HL-60 (cell line): Measurements from ENCODE around the gene CFAP54.

Experiments used
- DNase-seq, 2 experiments: peaks; one replicate each; pipeline ENCODE4 v3.0.0-alpha.2; 2010 to 2020; ENCODE audit warnings: low read depth in 1 of 2, low spot score in 1 of 2
- H3K27ac ChIP-seq: fragments of 250-450 bp; sonication (Bioruptor Pico); replicated peaks from 2 replicates; pipeline ENCODE4 v1.5.1; 2020; ENCODE audit warnings: mild to moderate bottlenecking, moderate library complexity
- H3K27me3 ChIP-seq: fragments of 250-450 bp; sonication (Bioruptor Pico); 2 replicates; pipeline ENCODE4 v1.5.1; 2021; ENCODE audit warnings: mild to moderate bottlenecking, moderate library complexity; ENCODE audit not compliant: insufficient read depth, poor library complexity, severe bottlenecking
- H3K4me3 ChIP-seq: replicated peaks from 2 replicates; pipeline ENCODE4 v1.5.1; 2011; ENCODE audit warnings: mild to moderate bottlenecking, control low read depth, low read length; ENCODE audit not compliant: insufficient read depth
- GABPA ChIP-seq: IDR thresholded peaks from 2 replicates; pipeline ENCODE4 v1.6.1; 2012; ENCODE audit warnings: low read depth
- POLR2AphosphoS5 ChIP-seq: IDR thresholded peaks from 2 replicates; pipeline ENCODE4 v1.6.1; 2012; ENCODE audit warnings: low read depth
- SPI1 ChIP-seq: IDR thresholded peaks from 2 replicates; pipeline ENCODE4 v1.6.1; 2012; ENCODE audit warnings: low read depth, mild to moderate bottlenecking, borderline replicate concordance
- TF ChIP-seq, protein P1 (sequence below): IDR thresholded peaks from 2 replicates; pipeline ENCODE4 v1.6.1; 2012; ENCODE audit warnings: low read depth; ENCODE audit not compliant: insufficient replicate concordance
- TF ChIP-seq, protein P2 (sequence below): IDR thresholded peaks from one replicate; pipeline ENCODE4 v1.5.1; 2011; ENCODE audit warnings: low read length, control low read depth, inconsistent platforms; ENCODE audit not compliant: insufficient read depth

The CFAP54 gene

GRCh38 chr12:96502949-96503532 lies 13.7 kb downstream of the CFAP54 start:
- Histone ChIP-seq H3K4me3 (no peak overlapping the region), H3K27me3 (no peaks in the 10 kb centered on the region), H3K27ac (no peak overlapping the region)
- DNase-seq: no peak
- TF ChIP-seq GABPA: no peak

DNA sequence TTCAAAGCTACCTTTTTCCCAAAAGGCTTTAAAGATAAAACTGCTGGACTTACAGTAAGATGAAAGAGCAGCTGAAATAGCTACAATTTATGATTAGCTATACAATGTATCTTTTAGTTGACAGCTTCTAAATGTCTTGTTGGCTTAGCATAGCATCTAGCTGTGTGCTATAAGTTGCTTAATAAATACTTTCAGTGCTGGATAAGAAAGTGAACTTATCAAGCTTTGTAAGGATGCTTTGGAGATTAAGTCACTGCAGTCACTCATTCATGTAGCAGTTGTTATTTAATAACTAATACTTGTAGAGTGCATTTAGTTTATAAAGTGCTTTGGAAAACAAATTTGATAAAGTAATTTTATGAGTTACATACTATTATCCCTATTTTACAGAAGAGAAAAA lies 14.6 kb downstream of the CFAP54 start:
- Histone ChIP-seq H3K27me3 (no peaks in the 10 kb centered on the region), H3K27ac (no peak overlapping the region), H3K4me3 (no peak overlapping the region)
- no peak for DNase-seq
- TF ChIP-seq GABPA: no peak
- TF ChIP-seq, protein P1, sequence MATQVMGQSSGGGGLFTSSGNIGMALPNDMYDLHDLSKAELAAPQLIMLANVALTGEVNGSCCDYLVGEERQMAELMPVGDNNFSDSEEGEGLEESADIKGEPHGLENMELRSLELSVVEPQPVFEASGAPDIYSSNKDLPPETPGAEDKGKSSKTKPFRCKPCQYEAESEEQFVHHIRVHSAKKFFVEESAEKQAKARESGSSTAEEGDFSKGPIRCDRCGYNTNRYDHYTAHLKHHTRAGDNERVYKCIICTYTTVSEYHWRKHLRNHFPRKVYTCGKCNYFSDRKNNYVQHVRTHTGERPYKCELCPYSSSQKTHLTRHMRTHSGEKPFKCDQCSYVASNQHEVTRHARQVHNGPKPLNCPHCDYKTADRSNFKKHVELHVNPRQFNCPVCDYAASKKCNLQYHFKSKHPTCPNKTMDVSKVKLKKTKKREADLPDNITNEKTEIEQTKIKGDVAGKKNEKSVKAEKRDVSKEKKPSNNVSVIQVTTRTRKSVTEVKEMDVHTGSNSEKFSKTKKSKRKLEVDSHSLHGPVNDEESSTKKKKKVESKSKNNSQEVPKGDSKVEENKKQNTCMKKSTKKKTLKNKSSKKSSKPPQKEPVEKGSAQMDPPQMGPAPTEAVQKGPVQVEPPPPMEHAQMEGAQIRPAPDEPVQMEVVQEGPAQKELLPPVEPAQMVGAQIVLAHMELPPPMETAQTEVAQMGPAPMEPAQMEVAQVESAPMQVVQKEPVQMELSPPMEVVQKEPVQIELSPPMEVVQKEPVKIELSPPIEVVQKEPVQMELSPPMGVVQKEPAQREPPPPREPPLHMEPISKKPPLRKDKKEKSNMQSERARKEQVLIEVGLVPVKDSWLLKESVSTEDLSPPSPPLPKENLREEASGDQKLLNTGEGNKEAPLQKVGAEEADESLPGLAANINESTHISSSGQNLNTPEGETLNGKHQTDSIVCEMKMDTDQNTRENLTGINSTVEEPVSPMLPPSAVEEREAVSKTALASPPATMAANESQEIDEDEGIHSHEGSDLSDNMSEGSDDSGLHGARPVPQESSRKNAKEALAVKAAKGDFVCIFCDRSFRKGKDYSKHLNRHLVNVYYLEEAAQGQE: no peak
- TF ChIP-seq, protein P2, sequence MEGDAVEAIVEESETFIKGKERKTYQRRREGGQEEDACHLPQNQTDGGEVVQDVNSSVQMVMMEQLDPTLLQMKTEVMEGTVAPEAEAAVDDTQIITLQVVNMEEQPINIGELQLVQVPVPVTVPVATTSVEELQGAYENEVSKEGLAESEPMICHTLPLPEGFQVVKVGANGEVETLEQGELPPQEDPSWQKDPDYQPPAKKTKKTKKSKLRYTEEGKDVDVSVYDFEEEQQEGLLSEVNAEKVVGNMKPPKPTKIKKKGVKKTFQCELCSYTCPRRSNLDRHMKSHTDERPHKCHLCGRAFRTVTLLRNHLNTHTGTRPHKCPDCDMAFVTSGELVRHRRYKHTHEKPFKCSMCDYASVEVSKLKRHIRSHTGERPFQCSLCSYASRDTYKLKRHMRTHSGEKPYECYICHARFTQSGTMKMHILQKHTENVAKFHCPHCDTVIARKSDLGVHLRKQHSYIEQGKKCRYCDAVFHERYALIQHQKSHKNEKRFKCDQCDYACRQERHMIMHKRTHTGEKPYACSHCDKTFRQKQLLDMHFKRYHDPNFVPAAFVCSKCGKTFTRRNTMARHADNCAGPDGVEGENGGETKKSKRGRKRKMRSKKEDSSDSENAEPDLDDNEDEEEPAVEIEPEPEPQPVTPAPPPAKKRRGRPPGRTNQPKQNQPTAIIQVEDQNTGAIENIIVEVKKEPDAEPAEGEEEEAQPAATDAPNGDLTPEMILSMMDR: no peak

DNA sequence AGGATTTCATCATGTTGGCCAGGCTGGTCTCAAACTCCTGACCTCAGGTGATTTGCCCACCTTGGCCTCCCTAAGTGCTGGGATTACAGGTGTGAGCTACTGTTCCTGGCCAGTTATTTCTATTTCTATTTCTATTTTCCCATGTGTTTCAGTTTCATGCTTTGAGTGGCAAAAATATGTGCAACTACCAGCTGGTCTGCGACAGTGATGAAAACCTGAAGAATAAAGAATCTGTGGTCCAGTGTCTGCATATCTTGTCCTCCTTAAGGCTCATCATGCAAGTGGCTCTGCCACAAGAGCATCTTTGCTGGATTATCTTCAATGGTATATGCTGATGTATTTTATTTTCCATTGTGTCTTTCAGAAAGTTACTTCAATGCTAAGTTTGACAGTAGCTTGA lies 17.4 kb downstream of the CFAP54 start:
- H3K27ac ChIP-seq: no peak overlapping the region
- TF ChIP-seq, protein P1: no peak
- TF ChIP-seq SPI1 (no peak), POLR2AphosphoS5 (no peak), GABPA (no peak)
- TF ChIP-seq, protein P2: no peak
- no peak for DNase-seq
- no peaks in the 10 kb centered on the region for H3K27me3 ChIP-seq
- H3K4me3 ChIP-seq: no peak overlapping the region

DNA sequence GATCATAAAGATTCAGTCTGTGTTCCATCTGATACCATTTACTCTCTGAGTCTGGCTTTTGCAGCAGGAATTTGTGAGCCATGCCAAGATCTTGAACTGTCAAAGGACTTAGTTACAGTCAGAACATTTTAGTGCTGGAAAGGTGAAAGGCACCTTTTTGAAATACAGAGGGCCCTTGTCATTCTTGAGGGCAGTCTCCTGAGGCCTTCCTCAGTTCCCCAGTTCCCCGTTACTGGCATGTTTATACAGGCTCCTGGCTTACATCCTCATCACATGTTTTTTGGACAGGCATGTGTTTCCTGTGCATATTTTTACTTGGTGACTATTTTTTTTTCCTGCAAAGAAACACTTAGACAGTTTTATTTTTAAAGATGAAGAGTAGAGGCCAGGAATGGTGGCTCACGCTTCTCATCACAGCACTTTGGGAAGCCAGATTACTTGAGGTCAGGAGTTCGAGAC lies 21.0 kb downstream of the CFAP54 start:
- TF ChIP-seq, protein P2: no peak
- TF ChIP-seq, protein P1: no peak
- TF ChIP-seq GABPA: no peak
- no peak for TF ChIP-seq SPI1
- no peak for TF ChIP-seq POLR2AphosphoS5
- no peak overlapping the region for H3K27ac ChIP-seq

More for the DNA sequence above, 21.0 kb downstream of the CFAP54 start:
- Histone ChIP-seq H3K4me3 (no peak overlapping the region), H3K27me3 (no peaks in the 10 kb centered on the region)
- DNase-seq: no peak
